Measurements from ENCODE around the gene RPS17.

RPS17 gene

GRCh38 chr15:82540055-82540983, at the start of gene RPS17:
Gene RPS17, minus strand, starts transcription at chr15:82540457. Its CDS starts 29 bp downstream, at chr15:82540428.
- H3K4me3 ChIP-seq (ENCODE audit: low read depth, low read length): peak within 1 kb of the TSS; percentile 99
- peak; percentile 97 for DNase-seq (ENCODE audit: low read depth)
- TF ChIP-seq MYC (IDR thresholded peaks at IDR 0.05; ENCODE audit: low read depth, low read length) (peak; percentile 95), MAX (IDR thresholded peaks at IDR 0.05; ENCODE audit: low read depth, low read length) (peak; percentile 85), POLR2A (IDR thresholded peaks at IDR 0.05; ENCODE audit: extremely low read depth, insufficient read length) (peak; percentile 96)
- TF ChIP-seq, protein P1, sequence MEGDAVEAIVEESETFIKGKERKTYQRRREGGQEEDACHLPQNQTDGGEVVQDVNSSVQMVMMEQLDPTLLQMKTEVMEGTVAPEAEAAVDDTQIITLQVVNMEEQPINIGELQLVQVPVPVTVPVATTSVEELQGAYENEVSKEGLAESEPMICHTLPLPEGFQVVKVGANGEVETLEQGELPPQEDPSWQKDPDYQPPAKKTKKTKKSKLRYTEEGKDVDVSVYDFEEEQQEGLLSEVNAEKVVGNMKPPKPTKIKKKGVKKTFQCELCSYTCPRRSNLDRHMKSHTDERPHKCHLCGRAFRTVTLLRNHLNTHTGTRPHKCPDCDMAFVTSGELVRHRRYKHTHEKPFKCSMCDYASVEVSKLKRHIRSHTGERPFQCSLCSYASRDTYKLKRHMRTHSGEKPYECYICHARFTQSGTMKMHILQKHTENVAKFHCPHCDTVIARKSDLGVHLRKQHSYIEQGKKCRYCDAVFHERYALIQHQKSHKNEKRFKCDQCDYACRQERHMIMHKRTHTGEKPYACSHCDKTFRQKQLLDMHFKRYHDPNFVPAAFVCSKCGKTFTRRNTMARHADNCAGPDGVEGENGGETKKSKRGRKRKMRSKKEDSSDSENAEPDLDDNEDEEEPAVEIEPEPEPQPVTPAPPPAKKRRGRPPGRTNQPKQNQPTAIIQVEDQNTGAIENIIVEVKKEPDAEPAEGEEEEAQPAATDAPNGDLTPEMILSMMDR (IDR thresholded peaks at IDR 0.05; ENCODE audit: low read depth, low read length): peak; percentile 90

GRCh38 chr15:82587805-82588204, 47.5 kb upstream of the RPS17 start:
- TF ChIP-seq MAX (IDR thresholded peaks at IDR 0.05; ENCODE audit: low read depth, low read length) (no peak), MYC (IDR thresholded peaks at IDR 0.05; ENCODE audit: low read depth, low read length) (no peak), POLR2A (IDR thresholded peaks at IDR 0.05; ENCODE audit: extremely low read depth, insufficient read length) (no peak)
- TF ChIP-seq, protein P1 (IDR thresholded peaks at IDR 0.05; ENCODE audit: low read depth, low read length): no peak
- H3K4me3 ChIP-seq (ENCODE audit: low read depth, low read length): no peak overlapping the region
- no peak for DNase-seq (ENCODE audit: low read depth)

DNA sequence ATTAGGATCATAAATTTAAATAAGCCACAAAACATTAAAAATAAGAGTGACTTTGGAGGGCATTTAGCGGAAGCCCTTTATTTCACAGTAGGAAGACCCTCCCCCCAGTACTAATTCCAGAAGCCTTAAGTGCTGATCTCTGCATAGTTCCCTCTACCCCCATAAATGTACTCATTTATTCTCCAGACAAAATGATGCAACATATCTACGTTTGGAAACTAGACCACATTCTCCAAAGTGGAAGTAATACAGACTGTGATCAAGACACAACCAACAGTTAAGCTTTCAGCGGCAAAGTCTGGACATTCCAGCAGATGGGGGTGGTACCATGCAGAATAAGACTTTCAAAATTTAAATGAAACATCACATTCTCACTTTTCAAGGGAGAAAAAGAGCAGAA, 44.8 kb upstream of the RPS17 start:
- H3K4me3 ChIP-seq (ENCODE audit: low read depth, low read length): no peak overlapping the region
- peak; percentile 40 for DNase-seq (ENCODE audit: low read depth)
- no peak for TF ChIP-seq MAX (IDR thresholded peaks at IDR 0.05; ENCODE audit: low read depth, low read length)
- no peak for TF ChIP-seq POLR2A (IDR thresholded peaks at IDR 0.05; ENCODE audit: extremely low read depth, insufficient read length)
- no peak for TF ChIP-seq MYC (IDR thresholded peaks at IDR 0.05; ENCODE audit: low read depth, low read length)
- TF ChIP-seq, protein P1 (IDR thresholded peaks at IDR 0.05; ENCODE audit: low read depth, low read length): no peak

DNA sequence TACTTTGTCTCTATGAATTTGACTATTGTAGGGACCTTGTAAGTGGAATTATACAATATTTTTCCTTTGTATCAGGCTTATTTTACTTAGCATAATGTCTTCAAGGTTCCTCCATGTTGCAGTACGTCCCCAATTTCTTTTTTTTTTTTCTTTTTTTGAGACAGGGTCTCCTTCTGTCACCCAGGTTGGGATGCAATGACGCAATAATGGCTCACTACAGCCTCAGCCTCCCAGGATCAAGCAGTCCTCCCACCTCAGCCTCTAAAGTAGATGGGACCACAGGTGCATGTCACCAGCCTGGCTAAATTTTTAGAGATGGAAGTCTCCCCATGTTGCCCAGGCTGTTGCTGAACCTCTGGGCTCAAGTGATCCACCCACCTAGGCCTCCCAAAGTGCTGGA, 40.5 kb upstream of the RPS17 start:
- H3K4me3 ChIP-seq (ENCODE audit: low read depth, low read length): no peak overlapping the region
- no peak for TF ChIP-seq MYC (IDR thresholded peaks at IDR 0.05; ENCODE audit: low read depth, low read length)
- no peak for TF ChIP-seq MAX (IDR thresholded peaks at IDR 0.05; ENCODE audit: low read depth, low read length)
- TF ChIP-seq, protein P1 (IDR thresholded peaks at IDR 0.05; ENCODE audit: low read depth, low read length): no peak
- no peak for TF ChIP-seq POLR2A (IDR thresholded peaks at IDR 0.05; ENCODE audit: extremely low read depth, insufficient read length)
- no peak for DNase-seq (ENCODE audit: low read depth)

DNA sequence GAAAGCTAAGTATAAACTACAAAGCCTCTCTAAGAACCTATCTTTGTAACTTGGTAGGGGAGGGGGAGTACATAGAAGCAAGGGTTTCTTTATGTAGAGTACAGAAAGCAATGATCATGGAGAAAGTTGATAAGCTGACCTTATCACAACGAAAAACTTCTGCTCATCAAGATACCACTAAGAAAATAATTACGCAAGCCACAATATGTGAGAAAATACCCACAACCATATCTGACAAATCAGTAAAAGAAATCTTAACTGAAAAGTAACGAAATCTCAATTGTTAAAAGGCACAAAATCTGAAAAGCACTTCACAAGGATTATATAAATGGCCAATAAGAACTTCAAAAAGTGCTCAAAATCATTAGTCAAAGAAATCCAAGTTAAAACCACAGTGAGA, 35.1 kb upstream of the RPS17 start:
- no peak overlapping the region for H3K4me3 ChIP-seq (ENCODE audit: low read depth, low read length)
- DNase-seq (ENCODE audit: low read depth): no peak
- TF ChIP-seq MAX (IDR thresholded peaks at IDR 0.05; ENCODE audit: low read depth, low read length): no peak
- TF ChIP-seq, protein P1 (IDR thresholded peaks at IDR 0.05; ENCODE audit: low read depth, low read length): no peak
- no peak for TF ChIP-seq MYC (IDR thresholded peaks at IDR 0.05; ENCODE audit: low read depth, low read length)

All from NB4 (cell line).